GM21619 (cell line): ENCODE results near the gene SSBP1.
"Not testable (repeated sequence)": the region's sequence is repeated elsewhere in the genome, so short reads cannot be mapped to it uniquely, and the experiment has no call there.

Experiments used
- ATAC-seq: cut with Tn5 transposase; IDR thresholded peaks from one replicate; pipeline ENCODE4 v1.9.1; 2021; ENCODE audit not compliant: unreplicated experiment

Gene SSBP1

GRCh38 chr7:141737836-141738591 is at the start of gene SSBP1:
TSS of gene SSBP1 (plus strand) at chr7:141738358. CDS start at chr7:141739167, 809 bp downstream.
- peak; percentile 92 for ATAC-seq

- not testable (repeated sequence) for ATAC-seq
Observed at GRCh38 chr7:141689072-141689825, 48.9 kb upstream of the SSBP1 start.

- ATAC-seq = no peak
Observed at GRCh38 chr7:141691540-141691939, 46.6 kb upstream of the SSBP1 start.

- ATAC-seq = no peak
Observed at GRCh38 chr7:141691961-141692360, 46.2 kb upstream of the SSBP1 start.

GRCh38 chr7:141693082-141693481 is 45.1 kb upstream of the SSBP1 start:
- ATAC-seq = no peak

GRCh38 chr7:141695803-141696289 is 42.3 kb upstream of the SSBP1 start:
- ATAC-seq = no peak

- ATAC-seq = no peak
Observed at GRCh38 chr7:141696348-141696747, 41.8 kb upstream of the SSBP1 start.

- ATAC-seq = no peak
Observed at GRCh38 chr7:141697211-141697871, 40.8 kb upstream of the SSBP1 start.

GRCh38 chr7:141698247-141699015 is 39.7 kb upstream of the SSBP1 start:
- no peak for ATAC-seq

- no peak for ATAC-seq
Observed at GRCh38 chr7:141699860-141700259, 38.3 kb upstream of the SSBP1 start.

GRCh38 chr7:141700296-141700847 is 37.8 kb upstream of the SSBP1 start:
- ATAC-seq = no peak

GRCh38 chr7:141700848-141701371 is 37.2 kb upstream of the SSBP1 start:
- ATAC-seq = no peak

GRCh38 chr7:141701489-141702046 is 36.6 kb upstream of the SSBP1 start:
- ATAC-seq = peak; percentile 84

- peak; percentile 64 for ATAC-seq
Observed at GRCh38 chr7:141702047-141702567, 36.1 kb upstream of the SSBP1 start, which contains the start of gene DENND11. TSS of gene DENND11 (minus strand) at chr7:141702166. CDS start at chr7:141702153, 13 bp downstream.

- no peak for ATAC-seq
Observed at GRCh38 chr7:141702892-141703291, 35.3 kb upstream of the SSBP1 start.

- ATAC-seq = no peak
Observed at GRCh38 chr7:141704112-141704511, 34.0 kb upstream of the SSBP1 start.

GRCh38 chr7:141704741-141705140 is 33.4 kb upstream of the SSBP1 start:
- ATAC-seq = no peak

- no peak for ATAC-seq
Observed at GRCh38 chr7:141706239-141707064, 31.7 kb upstream of the SSBP1 start.

GRCh38 chr7:141708351-141708750 is 29.8 kb upstream of the SSBP1 start, which contains the start of gene WEE2:
TSS of gene WEE2 (plus strand) at chr7:141708353. CDS start at chr7:141708759, 406 bp downstream.
- no peak for ATAC-seq
